Mesenchymal stem cell (in vitro differentiated cells and primary cell): ENCODE data around the gene MPIG6B.

Experiments
- DNase-seq: peaks from one replicate; pipeline ENCODE4 v3.0.0-alpha.2; 2013
- H2AFZ ChIP-seq: one replicate; pipeline ENCODE4 v1.6.1; 2013; ENCODE audit warnings: low read depth, mild to moderate bottlenecking, control low read depth, inconsistent platforms, low read length, moderate library complexity
- H2AK5ac ChIP-seq: 2 replicates; pipeline ENCODE4 v1.6.1; 2013; ENCODE audit warnings: low read length, moderate library complexity, mild to moderate bottlenecking, inconsistent platforms; ENCODE audit not compliant: severe bottlenecking
- H2BK120ac ChIP-seq: one replicate; pipeline ENCODE4 v1.6.1; 2013; ENCODE audit warnings: low read depth, mild to moderate bottlenecking, inconsistent platforms, low read length, moderate library complexity
- H2BK12ac ChIP-seq, 2 experiments: one replicate each; pipeline ENCODE4 v1.6.1; 2013; ENCODE audit warnings: inconsistent platforms in 2 of 2, low read length in 2 of 2, mild to moderate bottlenecking in 2 of 2, moderate library complexity in 2 of 2, control low read depth in 1 of 2
- H2BK15ac ChIP-seq: one replicate; pipeline ENCODE4 v1.6.1; 2013; ENCODE audit warnings: mild to moderate bottlenecking, low read depth, inconsistent platforms; ENCODE audit not compliant: poor library complexity, severe bottlenecking
- H2BK5ac ChIP-seq: 2 replicates; pipeline ENCODE4 v1.6.1; 2013; ENCODE audit warnings: low read depth, mild to moderate bottlenecking, low read length, control low read depth, inconsistent platforms; ENCODE audit not compliant: poor library complexity, severe bottlenecking
- H3K14ac ChIP-seq, 2 experiments: one replicate each; pipeline ENCODE4 v1.6.1; 2013; ENCODE audit warnings: inconsistent platforms in 2 of 2, low read length in 2 of 2, control low read depth in 1 of 2, mild to moderate bottlenecking in 1 of 2, moderate library complexity in 1 of 2
- H3K18ac ChIP-seq, 2 experiments: one replicate each; pipeline ENCODE4 v1.6.1; 2013; ENCODE audit warnings: inconsistent platforms in 2 of 2, low read length in 2 of 2, control low read depth in 1 of 2, low read depth in 1 of 2, mild to moderate bottlenecking in 1 of 2
- H3K23ac ChIP-seq, 2 experiments: one replicate each; pipeline ENCODE4 v1.6.1; 2013; ENCODE audit warnings: inconsistent platforms in 2 of 2, low read length in 2 of 2, mild to moderate bottlenecking in 2 of 2, moderate library complexity in 2 of 2, control low read depth in 1 of 2
- H3K27ac ChIP-seq: 2 replicates; pipeline ENCODE4 v1.5.1; 2013; ENCODE audit warnings: mild to moderate bottlenecking, moderate library complexity, low read length, control low read depth, inconsistent platforms; ENCODE audit not compliant: poor library complexity, severe bottlenecking
- H3K27me3 ChIP-seq, 2 experiments: 2 replicates each; pipeline versions ENCODE4 v1.6.1 to v1.7.0; 2013; ENCODE audit warnings: low read length in 2 of 2, mild to moderate bottlenecking in 2 of 2, moderate library complexity in 2 of 2, control low read depth in 1 of 2, inconsistent platforms in 1 of 2; ENCODE audit not compliant: control insufficient read depth in 1 of 2, insufficient read depth in 1 of 2
- H3K36me3 ChIP-seq, 2 experiments: 2 replicates each; pipeline versions ENCODE4 v1.6.1 to v1.7.0; 2013; ENCODE audit warnings: low read length in 2 of 2, control low read depth in 1 of 2, inconsistent platforms in 1 of 2, low read depth in 1 of 2, mild to moderate bottlenecking in 1 of 2; ENCODE audit not compliant: insufficient read depth in 2 of 2, control insufficient read depth in 1 of 2
- H3K4ac ChIP-seq, 2 experiments: one replicate each; pipeline ENCODE4 v1.6.1; 2013; ENCODE audit warnings: inconsistent platforms in 2 of 2, low read length in 2 of 2, mild to moderate bottlenecking in 2 of 2, moderate library complexity in 2 of 2, control low read depth in 1 of 2, low read depth in 1 of 2
- H3K4me1 ChIP-seq: 2 replicates; pipeline ENCODE4 v1.6.1; 2013; ENCODE audit warnings: low read depth, low read length, control low read depth; ENCODE audit not compliant: control insufficient read depth, insufficient read depth
- H3K4me2 ChIP-seq: 2 replicates; pipeline ENCODE4 v1.6.1; 2013; ENCODE audit warnings: low read length, mild to moderate bottlenecking, inconsistent platforms; ENCODE audit not compliant: poor library complexity, severe bottlenecking
- H3K4me3 ChIP-seq, 2 experiments: 2 replicates each; pipeline versions ENCODE4 v1.5.1 to v1.7.0; 2013; ENCODE audit warnings: low read length in 2 of 2, mild to moderate bottlenecking in 2 of 2, control low read depth in 1 of 2, low read depth in 1 of 2; ENCODE audit not compliant: insufficient read depth in 1 of 2
- H3K79me1 ChIP-seq: replicated peaks from 2 replicates; pipeline ENCODE4 v1.6.1; 2013; ENCODE audit warnings: mild to moderate bottlenecking, control low read depth, low read length, inconsistent platforms; ENCODE audit not compliant: poor library complexity, severe bottlenecking
- H3K9ac ChIP-seq: 2 replicates; pipeline ENCODE4 v1.7.0; 2013; ENCODE audit warnings: mild to moderate bottlenecking, low read length, moderate library complexity
- H3K9me3 ChIP-seq: 2 replicates; pipeline ENCODE4 v1.7.0; 2013; ENCODE audit warnings: mild to moderate bottlenecking, low read length; ENCODE audit not compliant: control insufficient read depth
- H4K8ac ChIP-seq: one replicate; pipeline ENCODE4 v1.6.1; 2013; ENCODE audit warnings: inconsistent platforms, mild to moderate bottlenecking, low read length, moderate library complexity
- H4K91ac ChIP-seq: one replicate; pipeline ENCODE4 v1.6.1; 2013; ENCODE audit warnings: mild to moderate bottlenecking, low read length, inconsistent platforms
- WGBS: methylation state at CpG from one replicate; pipeline ENCODE4 v1.1.7; 2013; ENCODE audit warnings: mixed read lengths; 5-methylcytosine and 5-hydroxymethylcytosine counted together

The MPIG6B gene

GRCh38 chr6:31721351-31722020, 1.7 kb upstream of the MPIG6B start, which contains the start of gene LY6G6C:
Gene LY6G6C, minus strand, starts transcription at chr6:31721746. Its CDS starts 67 bp downstream, at chr6:31721679.
- Histone ChIP-seq H3K27ac (no peak within 1 kb of the TSS), H3K4ac (no peak within 1 kb of the TSS)
- 87% methylated on average over 4 of the region's 4 CpGs for WGBS

GRCh38 chr6:31722173-31722572, 1.0 kb upstream of the MPIG6B start:
- H3K18ac ChIP-seq = no peak overlapping the region
- H2BK5ac ChIP-seq = no peak overlapping the region
- H3K4me3 ChIP-seq = no peak overlapping the region

More at GRCh38 chr6:31721351-31722020, 1.7 kb upstream of the MPIG6B start, which contains the start of gene LY6G6C:
- Histone ChIP-seq H3K79me1 (no peaks in the 10 kb centered on the region), H2BK5ac (no peak within 1 kb of the TSS), H3K9ac (no peak within 1 kb of the TSS), H4K8ac (no peak within 1 kb of the TSS), H2BK15ac (no peak within 1 kb of the TSS), H2AFZ (no peak within 1 kb of the TSS), H4K91ac (no peak within 1 kb of the TSS), H3K23ac (no peak within 1 kb of the TSS), H3K9me3 (no peaks in the 10 kb centered on the region), H2BK12ac (no peak within 1 kb of the TSS), H3K14ac (no peak within 1 kb of the TSS), H3K4me2 (no peak within 1 kb of the TSS), H2BK120ac (no peak within 1 kb of the TSS), H3K18ac (no peak within 1 kb of the TSS), H3K27me3 (peaks cover 0 to 10% of the 10 kb centered on the region in 2 experiments), H3K36me3 (peaks cover 10 to 21% of the 10 kb centered on the region in 2 experiments), H3K4me3 (no peak within 1 kb of the TSS), H3K4me1 (no peaks in the 10 kb centered on the region), H2AK5ac (no peak within 1 kb of the TSS)
- no peak for DNase-seq

GRCh38 chr6:31723980-31724691, 963 bp downstream of the MPIG6B start:
- Histone ChIP-seq H3K27ac (no peak overlapping the region), H3K4me1 (peaks cover 7% of the 10 kb centered on the region), H2BK15ac (peak overlapping the region; percentile 63), H2BK120ac (no peak overlapping the region), H2BK12ac (no peak overlapping the region), H3K4me3 (no peak overlapping the region), H3K4me2 (no peak overlapping the region), H2AK5ac (no peak overlapping the region), H3K36me3 (peaks cover 26 to 41% of the 10 kb centered on the region in 2 experiments), H3K4ac (no peak overlapping the region), H3K79me1 (peaks cover 19% of the 10 kb centered on the region), H3K9ac (no peak overlapping the region), H3K27me3 (peaks cover 0 to 10% of the 10 kb centered on the region in 2 experiments), H3K18ac (no peak overlapping the region), H3K9me3 (no peaks in the 10 kb centered on the region), H2AFZ (no peak overlapping the region), H4K91ac (no peak overlapping the region), H3K23ac (no peak overlapping the region), H2BK5ac (no peak overlapping the region), H3K14ac (no peak overlapping the region), H4K8ac (no peak overlapping the region)
- DNase-seq = no peak
- WGBS = 96% methylated on average over 25 of the region's 25 CpGs

More at GRCh38 chr6:31722173-31722572, 1.0 kb upstream of the MPIG6B start:
- Histone ChIP-seq H2BK12ac (no peak overlapping the region), H3K79me1 (peaks cover under 1% of the 10 kb centered on the region), H3K4me1 (no peaks in the 10 kb centered on the region), H2AK5ac (no peak overlapping the region), H2BK120ac (no peak overlapping the region), H3K23ac (no peak overlapping the region), H3K27me3 (peaks cover 0 to 10% of the 10 kb centered on the region in 2 experiments), H3K27ac (no peak overlapping the region), H3K4ac (no peak overlapping the region), H3K14ac (no peak overlapping the region), H4K8ac (no peak overlapping the region), H4K91ac (no peak overlapping the region), H3K36me3 (peaks cover 17 to 26% of the 10 kb centered on the region in 2 experiments), H3K9ac (no peak overlapping the region), H3K4me2 (no peak overlapping the region), H2AFZ (no peak overlapping the region), H2BK15ac (no peak overlapping the region), H3K9me3 (no peaks in the 10 kb centered on the region)
- WGBS = 92% methylated on average over 3 of the region's 3 CpGs
- DNase-seq = no peak
